GM18861 (cell line): ENCODE data around the gene TEKTIP1.
"Not testable (repeated sequence)": the region's sequence is repeated elsewhere in the genome, so short reads cannot be mapped to it uniquely, and the experiment has no call there.

ENCODE experiments used
- ATAC-seq: cut with Tn5 transposase; IDR thresholded peaks from one replicate; pipeline ENCODE4 v1.9.1; 2021; ENCODE audit not compliant: unreplicated experiment

Gene TEKTIP1

DNA sequence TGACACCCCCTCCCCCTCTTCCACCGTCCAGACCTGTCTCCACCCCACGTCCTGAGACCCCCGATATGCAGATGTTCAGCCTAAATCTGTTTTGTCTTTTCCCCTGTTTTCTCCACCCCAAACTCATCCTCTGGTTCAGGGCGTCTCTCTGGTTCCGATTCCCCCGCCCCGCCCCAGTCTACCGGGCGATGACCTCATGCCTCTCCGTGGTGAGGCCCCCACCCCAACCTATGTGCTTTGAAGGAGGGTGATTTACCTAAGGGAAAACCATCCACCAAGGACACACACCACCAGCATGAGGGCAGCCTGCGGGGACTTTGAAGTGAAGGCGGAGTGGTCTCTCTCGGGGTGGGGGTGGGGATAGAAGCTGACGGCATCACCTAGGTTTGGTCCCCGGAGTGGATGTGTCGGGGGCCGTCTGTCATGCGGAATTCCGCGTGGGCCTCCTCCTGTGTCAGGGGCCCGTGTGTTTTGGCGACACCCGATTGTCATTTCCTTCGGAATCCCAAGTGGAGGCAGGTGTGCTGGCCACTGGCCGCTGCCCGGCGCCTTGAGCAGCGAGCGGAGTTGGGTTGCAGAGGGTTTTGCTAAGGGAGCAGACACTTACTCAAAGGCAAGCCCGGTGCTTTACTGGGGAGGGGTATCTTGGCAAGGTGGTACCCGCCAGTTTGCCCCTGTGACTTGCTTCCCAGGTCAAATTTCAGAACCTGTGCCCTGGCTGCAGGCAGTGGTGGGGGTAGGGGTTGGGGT lies 31.4 kb upstream of the TEKTIP1 start:
- no peak for ATAC-seq

DNA sequence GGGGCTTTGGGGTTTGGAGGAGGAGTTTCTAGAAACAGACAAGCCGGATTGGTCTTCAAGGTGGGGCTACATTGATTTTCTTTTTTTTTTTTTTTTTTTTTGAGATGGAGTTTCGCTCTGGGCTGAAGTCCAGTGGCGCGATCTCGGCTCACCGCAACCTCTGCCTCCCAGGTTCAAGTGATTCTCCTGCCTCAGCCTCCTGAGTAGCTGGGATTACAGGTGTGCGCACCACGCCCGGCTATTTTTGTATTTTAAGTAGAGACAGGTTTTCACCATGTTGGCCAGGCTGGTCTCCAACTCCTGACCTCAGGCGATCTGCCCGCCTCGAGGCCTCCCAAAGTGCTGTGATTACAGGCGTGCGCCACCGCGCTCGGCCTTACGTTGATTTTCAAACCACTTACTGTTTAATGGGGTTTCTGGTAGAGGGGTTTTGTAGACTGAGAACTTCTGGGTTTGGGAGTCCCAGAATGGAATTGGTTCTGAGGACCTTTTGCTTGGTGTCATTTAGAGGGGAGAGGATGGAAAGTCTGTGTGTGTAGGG lies 30.8 kb upstream of the TEKTIP1 start:
- not testable (repeated sequence) for ATAC-seq

DNA sequence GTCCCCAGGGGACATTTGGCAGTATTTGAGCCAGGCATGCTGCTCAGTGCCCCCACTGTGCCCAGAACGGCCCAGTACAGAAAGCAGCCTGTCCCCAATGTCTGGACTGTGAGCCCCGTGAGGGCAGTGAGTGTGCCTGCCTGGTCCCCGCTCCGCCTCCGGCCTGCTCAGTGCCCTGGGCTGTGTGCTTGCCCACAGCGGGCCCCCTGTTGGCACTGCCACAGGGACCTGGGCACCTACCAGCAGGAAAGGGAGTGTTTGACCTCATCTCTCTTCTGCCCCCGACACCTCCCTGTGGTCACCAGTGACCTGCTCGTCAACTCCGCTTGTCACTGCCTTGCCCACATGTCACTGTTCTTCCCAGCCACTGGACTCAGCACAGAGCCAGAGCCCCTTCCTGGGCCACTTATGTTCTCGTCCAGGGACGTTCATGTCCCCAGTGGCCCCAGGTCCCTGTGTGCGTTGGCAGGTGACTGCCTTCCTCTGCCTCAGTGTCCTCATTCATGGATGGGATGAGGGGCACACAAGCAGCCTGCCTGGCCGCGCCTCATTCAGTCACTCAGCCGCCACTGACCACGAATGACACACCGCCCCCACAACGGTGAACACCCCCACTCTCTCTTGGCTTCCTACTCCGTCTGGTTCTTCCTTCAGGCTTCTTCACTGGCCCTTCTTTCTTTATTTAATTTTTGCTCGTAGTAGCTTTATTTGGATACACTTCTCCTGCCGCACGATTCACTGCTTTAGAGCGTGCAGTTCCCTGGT lies 30.0 kb upstream of the TEKTIP1 start:
- ATAC-seq, result no peak

GRCh38 chr19:3509566-3509989 lies 29.4 kb upstream of the TEKTIP1 start:
- no peak for ATAC-seq

GRCh38 chr19:3510727-3511126 lies 28.2 kb upstream of the TEKTIP1 start:
- ATAC-seq, result no peak

DNA sequence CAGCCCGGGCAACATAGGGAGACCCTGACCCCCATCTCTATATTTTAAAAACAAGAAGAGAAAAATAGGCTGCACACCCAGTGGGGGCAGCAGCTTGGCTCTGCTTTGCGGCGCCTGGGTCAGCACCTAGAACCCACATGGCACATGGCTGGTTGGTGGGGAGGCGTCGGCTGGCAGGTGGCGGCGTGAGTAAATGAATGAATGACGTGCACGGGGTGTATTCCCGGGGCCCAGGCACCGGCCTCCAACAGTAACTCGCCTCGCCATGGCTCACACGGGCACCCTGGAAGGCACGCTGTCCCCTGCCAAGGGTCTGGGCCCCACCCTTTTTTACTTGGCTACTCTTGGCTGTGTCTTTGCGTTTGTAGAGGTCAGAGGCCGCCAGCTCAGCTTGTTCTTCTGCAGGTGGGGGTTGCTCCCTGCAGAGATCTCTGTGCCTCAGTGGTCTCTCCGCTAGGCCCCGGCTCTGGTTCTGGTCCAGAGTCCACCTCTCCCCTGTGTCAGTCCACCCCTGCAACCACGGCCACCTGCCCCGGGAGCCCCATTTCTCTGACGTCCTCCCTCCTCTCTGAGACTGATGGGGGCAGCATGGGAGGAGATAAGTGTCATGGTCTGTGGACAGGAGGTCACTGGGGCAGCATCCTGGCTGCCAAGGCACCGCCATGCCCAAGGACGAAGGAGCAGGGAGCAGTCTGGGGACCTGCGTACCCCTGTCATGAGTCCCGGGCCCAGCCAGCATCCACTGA lies 27.3 kb upstream of the TEKTIP1 start:
- ATAC-seq, result no peak

GRCh38 chr19:3512562-3513228 lies 26.3 kb upstream of the TEKTIP1 start:
- ATAC-seq, result no peak

DNA sequence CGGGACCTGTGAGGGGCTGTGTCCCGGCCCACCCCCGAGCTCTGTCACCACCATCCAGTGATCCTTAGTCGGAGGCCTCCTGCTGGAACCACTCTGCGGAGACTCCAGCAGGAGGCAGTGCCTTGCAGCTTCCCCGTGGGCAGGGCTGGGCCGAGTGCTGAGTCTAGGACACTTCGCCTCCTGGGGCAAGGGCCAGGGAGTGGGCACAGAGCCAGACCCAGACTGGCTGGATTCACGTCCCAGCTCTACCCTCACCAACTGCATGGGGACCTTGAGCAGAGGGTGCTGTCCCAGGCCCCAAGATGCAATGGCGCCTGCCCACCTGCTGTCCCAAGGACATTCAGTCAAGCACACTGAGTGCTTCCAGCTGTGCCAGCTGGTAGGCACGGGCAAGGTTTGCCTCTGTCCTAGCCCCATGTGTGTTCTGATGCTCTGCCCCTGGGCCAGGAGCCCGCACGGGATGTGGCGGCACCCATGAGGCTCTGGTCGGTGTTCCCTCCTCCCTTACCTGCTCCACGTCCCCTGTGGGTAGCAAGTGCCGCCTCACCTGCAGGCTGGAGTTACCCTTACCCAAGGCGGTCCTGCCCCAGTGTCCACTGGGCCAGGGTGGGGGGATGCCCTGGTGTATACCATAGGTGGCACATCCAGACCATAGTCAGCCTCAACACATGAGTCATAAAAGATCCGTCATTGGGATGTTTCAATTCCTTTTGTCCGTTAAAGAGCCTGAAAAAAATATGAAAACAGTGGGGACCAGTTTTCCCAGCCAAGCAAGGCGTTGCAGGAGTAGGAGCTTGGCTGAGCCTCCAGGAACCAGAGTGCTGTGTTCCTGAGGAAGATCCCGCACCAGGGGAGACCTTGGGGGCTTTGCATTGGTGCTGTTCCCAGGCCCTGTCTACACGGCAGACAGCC lies 25.5 kb upstream of the TEKTIP1 start:
- ATAC-seq, result no peak

DNA sequence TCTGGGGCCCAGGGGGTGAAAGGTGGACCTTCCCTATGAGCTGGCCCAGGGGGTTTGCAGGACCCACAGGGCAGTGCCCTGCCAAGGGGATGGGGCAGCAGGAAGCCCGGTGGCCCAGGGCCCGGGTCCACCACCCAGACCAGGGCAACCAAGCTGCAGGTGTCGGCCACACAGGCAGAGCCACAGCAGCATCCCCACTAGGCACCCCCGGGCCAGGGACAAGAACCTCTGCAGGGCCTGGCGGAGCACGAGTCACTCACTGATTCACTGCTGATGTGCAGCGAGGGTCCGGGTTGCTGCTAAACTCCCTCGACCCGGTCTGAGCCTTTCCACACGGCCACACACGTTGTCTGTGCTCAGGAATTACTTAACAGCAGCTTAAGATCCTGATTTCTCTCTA lies 24.0 kb upstream of the TEKTIP1 start:
- no peak for ATAC-seq

DNA sequence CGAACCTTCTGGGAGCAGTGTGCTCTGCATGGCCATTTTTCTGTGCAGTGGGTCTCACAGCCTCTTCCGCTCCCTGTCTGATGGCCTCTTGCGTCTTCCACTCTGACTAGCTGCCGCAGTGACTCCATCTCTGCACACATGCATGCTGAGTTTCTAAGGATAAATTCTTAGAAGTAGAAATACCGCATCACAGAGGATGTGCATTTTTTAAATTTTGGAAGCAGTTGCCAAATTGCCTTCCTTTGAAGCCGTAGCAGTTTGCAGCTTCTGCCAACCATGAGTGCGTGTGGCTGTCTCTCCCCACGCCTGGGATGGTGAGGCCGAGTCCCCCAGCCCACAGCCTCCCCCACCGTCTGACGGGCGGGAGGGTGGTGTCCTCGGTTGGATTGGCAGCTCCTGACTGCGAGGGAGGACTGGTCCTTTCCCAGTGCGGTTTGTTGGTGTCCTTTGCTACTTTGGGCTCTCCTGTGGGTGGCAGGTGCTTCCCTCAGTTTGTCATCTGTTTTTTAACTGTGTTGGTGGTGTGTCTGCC lies 23.0 kb upstream of the TEKTIP1 start:
- no peak for ATAC-seq

DNA sequence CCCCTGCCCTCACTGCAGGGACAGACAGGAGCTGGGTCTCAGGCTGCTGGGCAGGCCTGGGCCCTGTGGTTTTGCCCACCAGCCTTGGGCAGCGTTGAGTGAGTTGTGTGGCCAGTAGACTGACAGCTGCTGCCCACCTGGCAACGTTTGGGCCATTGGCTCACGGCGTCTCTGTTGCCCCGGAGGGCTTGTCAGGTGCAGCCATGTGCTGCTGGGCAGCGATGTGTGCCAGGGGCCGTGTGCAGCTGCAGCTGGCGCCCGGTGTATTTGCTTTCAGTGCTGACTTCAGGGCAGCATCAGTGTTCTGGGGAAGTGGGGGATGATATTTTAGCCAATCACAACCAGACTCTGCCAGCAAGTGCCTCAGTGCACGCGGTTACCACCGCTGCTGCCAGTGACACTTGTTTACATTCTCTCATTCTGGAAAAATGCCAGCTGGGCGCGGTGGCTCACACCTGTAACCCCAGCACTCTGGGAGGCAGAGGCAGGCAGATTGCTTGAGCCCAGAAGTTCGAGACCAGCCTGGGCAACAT lies 22.2 kb upstream of the TEKTIP1 start:
- ATAC-seq, result no peak

DNA sequence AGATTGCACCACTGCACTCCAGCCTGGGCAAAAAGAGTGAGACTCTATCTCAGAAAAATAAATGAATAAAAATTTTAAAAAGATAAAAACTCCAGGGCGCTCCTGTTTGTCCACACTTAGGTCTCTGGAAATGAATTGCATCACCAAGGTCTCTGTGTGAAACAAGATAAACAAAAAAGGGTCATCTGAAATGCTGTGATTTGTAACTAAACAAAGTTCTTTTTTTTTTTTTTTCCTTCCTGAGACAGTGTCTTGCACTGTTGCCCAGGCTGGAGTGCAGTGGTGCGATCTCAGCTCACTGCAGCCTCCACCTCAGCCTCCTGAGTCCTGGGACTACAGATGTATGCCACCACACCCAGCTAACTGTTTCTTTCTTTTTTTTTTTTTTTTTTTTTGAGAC lies 21.3 kb upstream of the TEKTIP1 start:
- no peak for ATAC-seq

DNA sequence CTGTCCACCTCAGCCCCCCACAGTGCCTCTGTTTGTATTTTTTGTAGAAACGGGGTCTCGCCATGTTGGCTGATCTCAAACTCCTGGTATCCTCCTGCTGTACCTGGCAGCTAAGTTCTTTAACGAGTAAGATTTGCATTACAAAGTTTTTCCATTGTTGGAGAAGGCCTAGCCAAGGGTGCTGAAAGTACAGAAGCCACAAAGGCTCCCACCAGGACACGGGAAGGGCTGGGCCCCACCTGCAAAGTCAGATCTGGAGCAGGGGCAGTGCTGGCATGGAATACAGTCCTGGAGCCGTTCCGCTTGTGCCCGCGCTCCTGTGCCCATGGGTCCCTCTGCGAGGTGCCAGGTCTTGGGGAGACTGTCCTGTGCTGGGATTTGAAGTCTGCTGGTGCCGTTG lies 20.7 kb upstream of the TEKTIP1 start:
- no peak for ATAC-seq

DNA sequence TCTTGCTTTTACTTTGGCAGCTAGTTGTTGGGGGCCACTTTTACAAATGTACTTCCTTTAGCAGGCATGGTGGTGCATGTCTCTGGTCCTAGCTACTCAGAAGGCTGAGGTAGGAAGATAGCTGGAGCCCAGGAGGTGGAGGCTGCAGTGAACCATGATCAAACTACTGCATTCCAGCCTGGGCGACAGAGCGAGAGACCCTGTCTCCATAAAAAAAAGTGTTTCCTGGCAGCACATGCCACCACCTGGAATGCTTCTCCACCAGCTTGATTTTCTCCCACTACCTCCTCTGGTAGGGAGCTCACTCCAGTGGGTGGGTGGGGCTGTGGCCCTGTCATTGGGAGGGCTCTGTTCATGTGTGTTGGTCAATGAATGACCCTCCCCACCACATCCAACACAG lies 20.3 kb upstream of the TEKTIP1 start:
- no peak for ATAC-seq

DNA sequence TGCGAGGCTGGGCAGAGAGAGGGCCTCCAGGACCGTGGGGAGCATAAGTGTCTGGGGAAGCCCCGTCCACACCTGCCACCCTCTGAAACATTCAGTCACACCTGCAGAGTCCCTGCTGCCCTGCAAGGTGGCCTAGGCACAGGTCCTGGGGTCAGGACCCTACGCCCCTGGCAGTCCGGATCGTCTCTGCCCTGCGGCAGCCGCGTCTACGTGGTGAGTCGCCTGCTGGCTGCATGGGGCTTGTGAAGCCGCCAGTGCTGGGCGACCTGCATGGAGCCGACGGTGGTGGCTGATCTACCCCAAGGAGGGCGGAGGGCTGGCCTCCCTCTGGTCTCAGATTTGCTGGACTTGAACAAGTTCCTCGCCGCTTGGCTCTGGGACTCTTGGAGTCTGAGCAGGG lies 19.8 kb upstream of the TEKTIP1 start:
- no peak for ATAC-seq

- ATAC-seq, result no peak
These were observed 18.5 kb upstream of the TEKTIP1 start for GRCh38 chr19:3520166-3521103.

DNA sequence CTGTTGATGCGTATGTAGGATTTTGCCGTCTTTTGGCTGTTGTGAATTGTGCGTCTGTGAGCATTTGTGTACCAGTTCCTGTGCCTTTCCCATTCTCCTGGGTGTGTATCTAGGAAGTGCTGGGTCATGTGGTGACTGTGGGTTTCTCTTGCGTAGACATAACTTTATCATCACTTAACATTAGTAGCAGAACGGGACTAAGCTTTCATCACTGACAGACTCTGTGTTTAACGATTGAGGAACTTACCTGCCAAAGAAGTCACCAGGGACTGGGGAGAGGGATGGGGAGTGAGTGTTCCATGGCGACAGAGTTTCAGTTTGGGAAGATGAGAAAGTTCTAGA lies 17.9 kb upstream of the TEKTIP1 start:
- ATAC-seq, result no peak
